HG03442 (cell line): ENCODE data around the gene ITPKC.
A peak's percentile ranks its signal among the peaks of the same experiment; 100 is the strongest.

Experiments
- ATAC-seq: cut with Tn5 transposase; IDR thresholded peaks from one replicate; pipeline ENCODE4 v1.9.1; 2021; ENCODE audit warnings: mild to moderate bottlenecking, moderate library complexity; ENCODE audit not compliant: unreplicated experiment

Gene ITPKC

GRCh38 chr19:40716482-40717324 is at the start of gene ITPKC, which contains the start of gene COQ8B:
Gene ITPKC (plus strand): TSS chr19:40717112. CDS start chr19:40717136, 24 bp downstream.
Gene COQ8B (minus strand): TSS chr19:40716886. CDS start chr19:40714632, 2,254 bp downstream.
- peak; percentile 67 for ATAC-seq

GRCh38 chr19:40667602-40668001 is 49.3 kb upstream of the ITPKC start:
- no peak for ATAC-seq

- ATAC-seq, result no peak
These were observed 47.8 kb upstream of the ITPKC start for GRCh38 chr19:40668991-40669614.

DNA sequence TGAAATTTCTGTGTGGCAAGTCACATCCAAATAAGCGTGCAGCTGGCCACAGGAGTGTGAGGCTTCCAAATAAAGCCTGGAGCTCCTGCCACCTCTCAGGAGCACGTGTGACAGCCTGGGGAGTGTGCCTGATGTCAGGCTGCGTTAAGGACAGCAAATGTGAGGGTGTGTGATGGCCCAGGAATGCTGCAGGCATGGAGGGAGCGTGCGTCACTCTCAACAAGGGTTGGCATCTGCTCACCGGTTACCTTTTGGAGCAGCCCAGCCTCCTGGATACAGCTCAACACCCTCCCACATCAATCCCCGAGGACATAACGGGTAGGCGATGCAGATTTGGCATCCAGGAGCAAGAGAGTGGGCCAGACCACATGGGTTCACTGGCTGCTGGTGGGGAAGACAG is 45.5 kb upstream of the ITPKC start:
- no peak for ATAC-seq

DNA sequence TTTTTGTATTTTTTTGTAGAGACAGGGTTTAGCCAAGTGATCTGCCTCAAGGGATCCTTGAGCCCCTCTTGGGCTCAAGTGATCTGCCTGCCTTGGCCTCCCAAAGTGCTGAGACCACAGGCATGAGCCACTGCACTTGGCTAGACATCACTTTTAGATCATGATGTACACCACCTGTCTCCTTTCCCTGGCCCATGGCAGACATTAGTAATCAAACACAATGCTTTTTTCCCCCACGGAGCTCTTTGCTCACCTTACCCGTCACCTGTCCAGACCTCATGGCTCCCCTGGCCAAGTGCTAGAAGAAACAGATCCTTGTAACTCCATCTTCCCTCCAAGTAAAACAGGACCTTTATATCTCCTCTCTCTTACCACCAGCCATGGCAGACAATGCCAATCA is 44.9 kb upstream of the ITPKC start:
- no peak for ATAC-seq

- no peak for ATAC-seq
These were observed 44.2 kb upstream of the ITPKC start for GRCh38 chr19:40672573-40673299.

- no peak for ATAC-seq
These were observed 43.5 kb upstream of the ITPKC start for GRCh38 chr19:40673397-40673796.

DNA sequence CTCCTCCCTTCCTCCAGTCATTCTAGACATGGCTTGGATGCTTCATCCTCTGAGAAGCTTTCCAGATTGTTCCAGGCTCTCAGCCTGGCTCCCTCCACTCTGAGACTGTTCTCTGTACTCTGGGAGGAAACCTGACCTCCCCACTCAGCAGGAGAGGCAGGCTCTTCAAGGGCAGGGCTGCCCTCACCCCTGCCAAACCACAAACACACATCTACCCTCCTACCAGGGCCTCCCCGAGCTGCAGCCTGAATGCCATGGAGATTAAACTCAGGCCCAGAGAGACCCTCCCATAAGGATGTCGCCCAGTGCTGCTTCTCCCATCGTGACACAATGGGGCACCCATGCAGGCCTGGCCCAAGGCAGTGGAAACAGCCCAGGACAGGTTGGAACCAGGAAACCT is 42.6 kb upstream of the ITPKC start:
- ATAC-seq, result no peak

DNA sequence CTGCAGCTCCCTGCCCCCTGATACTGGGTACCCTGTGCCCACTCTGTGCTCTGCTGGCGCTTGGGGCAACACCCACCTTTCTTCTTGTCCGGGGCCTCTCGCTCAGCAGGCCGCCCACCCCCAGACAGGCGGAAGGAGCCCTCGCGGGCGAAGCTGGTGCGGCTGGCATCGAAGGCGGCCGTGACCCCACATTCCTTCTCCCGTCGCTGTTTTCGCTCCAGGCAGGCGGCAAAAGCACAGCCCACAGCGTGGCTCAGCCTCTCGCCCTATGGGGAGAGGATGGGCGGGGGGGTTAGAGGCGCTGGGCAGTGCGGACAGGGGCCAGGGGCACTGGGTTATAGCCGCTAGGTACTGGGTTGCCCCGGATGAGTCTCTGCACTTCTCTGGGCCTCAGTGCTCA is 39.8 kb upstream of the ITPKC start:
- ATAC-seq, result no peak

GRCh38 chr19:40681039-40681438 is 35.9 kb upstream of the ITPKC start:
- no peak for ATAC-seq

GRCh38 chr19:40682431-40682964 is 34.4 kb upstream of the ITPKC start:
- no peak for ATAC-seq

DNA sequence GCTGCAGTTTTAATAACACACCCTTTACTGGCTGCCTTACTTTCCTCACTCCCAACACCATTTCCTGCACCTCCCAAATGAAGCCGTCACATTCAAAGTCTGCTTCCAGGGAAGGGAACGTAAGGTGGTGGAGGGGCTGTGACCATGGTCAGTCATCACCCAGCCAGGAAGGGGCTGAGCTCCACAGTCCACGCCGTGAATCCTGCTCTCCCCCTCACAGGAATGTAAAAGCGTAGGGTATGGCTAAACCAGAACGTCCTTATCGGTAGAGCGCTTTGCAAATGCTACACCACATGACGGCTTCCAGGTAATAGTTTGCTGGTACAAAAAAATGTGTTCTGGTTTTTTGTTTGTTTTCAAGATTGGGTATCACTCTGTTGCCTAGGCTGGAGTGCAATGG is 33.5 kb upstream of the ITPKC start:
- ATAC-seq, result no peak

DNA sequence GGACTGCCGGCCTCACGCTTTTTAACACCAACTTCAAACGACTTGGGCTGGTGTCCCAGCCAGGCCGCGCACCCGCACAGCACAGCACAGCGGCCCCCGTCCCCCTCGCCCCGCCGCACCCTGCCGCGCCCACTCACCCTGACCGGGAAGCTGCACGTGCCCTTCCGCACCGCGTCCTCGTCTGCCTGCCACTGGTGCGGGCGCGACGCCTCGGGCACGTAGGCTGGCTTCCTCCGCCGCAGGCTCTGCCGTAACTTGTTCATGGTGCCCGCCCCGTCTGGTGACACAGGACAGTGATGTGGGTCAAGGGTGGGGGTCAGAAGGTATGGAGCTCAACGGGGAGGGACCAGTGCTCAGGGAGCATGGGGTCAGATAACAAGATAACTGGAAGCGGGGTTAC is 32.6 kb upstream of the ITPKC start:
- ATAC-seq, result no peak

DNA sequence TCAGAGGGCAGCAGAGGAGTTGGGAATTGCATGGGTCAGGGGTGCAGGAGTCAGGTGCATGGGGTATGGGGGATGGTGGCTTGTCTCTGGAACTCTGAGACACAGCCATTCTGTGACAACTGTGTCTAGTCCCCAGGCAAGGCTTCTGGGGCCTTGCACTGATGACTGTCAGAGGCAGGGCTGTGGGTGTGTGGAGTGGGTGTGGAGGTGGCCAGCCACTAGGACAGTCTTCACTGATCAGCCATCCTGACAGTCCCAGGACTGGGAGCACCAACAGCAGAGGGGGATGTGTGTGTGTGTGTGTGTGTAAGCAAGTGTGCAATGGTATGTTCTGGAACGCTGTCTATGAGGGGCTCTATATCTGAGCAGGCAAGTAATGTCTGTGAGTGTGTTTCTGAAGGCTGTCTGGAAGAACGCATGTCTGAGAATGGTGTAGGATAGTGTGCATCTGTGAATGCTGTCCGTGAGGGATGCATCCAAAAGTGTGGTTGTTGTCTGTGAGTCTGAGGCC is 31.8 kb upstream of the ITPKC start:
- ATAC-seq, result no peak

DNA sequence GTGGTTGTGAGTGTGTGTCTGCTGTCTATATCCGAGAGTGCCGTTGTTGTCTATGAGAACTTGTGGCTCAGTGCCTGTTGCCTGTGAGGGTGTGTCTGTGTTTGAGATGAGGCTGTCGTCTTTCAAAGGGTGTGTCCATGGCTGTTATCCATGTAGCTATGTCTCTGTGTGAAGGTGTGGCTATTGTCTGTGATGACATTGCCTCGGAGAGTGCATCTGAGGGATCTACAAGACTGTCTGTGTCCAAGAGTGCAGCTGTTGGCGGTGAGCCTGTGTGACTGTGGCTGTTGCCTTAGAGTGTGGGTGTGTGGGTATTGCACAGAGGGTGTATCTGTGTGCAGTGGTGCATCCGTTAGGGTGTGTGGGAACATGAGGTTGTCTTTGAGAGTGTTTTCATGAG is 31.3 kb upstream of the ITPKC start:
- no peak for ATAC-seq

- ATAC-seq, result no peak
These were observed 29.9 kb upstream of the ITPKC start for GRCh38 chr19:40686882-40687524.

- no peak for ATAC-seq
These were observed 29.3 kb upstream of the ITPKC start for GRCh38 chr19:40687525-40688016.

DNA sequence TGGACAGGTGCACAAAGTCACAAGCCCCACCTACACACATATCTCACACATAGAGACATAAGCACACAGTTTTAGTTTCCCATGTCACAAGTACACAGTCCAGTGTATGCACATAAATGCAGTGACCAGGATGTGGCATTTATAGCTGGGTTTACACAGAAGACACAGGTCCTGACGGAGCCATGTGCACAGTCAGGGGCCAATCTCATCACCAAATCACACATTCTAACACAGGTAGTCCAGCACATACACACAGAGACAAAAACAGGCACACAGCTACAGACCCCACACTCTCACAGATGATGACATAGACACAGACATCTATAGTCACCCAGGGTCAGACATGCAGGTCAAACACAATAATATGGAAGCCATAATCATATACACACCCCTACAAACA is 28.6 kb upstream of the ITPKC start:
- no peak for ATAC-seq

GRCh38 chr19:40688987-40689338 is 27.9 kb upstream of the ITPKC start:
- no peak for ATAC-seq

DNA sequence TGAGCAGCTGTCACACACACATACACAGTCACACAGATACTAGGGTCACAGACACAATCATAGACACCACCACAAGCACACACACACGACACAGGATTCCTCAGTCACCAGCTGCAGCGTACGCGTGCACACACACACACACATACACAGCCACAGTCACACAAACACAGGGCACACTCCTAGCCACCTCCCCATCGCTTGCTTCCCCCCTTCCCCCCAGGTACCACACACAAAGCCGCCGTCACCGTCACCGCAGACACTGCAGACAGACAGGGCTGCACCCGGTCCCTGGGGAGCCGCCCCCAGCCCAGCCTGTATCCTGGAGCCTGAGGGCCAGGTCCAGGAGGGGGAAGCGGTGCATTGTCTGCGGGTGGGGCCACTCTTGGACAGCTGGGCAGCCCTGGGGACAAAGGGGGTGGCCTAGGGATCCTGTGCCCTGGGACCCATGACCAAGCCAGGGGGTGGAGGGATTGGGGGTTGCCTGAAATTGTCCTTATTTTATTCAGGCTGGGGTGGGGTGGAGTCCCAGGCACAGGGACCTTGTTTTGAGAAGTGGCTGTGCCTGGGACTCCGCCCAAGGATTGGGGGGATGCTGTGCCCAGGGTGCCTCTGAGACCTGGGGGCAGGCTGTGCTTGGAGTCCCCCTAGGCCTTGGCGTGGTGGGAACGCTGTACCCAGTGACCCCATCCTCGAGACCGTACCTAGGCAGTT is 27.4 kb upstream of the ITPKC start:
- no peak for ATAC-seq
